ENCODE measurements around the gene LAMB3.

LAMB3 gene

DNA sequence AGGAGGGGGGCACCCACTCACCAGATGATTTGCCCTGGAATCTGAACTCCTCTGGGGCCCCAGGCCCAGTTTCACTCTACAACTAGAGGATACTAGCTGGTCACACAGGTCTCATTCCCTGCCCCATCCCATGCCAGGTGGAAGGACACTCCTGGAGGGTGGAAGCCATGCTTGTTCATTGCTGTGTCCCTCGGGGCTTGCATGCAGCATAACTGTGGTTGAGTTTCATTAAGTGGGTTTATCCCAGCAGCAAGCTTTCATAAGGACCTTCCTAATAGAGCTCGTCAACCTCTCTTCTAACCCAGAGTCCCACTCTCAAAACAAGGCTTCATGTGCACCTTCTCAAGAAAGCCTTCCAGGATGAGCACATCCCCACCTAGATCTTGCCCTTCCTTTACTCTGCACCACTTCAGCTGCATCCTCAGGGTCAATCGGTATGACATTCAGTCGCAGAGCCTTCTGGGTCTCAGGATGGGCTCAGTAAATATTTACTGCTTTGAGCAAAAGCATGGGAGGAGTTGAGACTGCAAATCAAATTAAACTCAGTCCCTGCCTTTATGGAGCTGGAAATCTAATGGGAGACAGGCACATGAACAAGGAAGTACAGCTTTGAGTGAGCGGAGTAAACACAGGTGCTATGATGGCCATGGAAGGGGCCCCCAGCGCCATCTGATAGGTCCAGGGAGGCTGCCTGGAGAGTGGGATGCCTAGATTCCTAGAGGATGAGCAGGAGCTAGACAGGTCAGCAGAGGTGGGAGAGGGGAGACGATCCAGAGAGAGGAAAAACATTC, 32.3 kb downstream of the LAMB3 start:
- no peak for TF ChIP-seq TAF1 (IDR thresholded peaks at IDR 0.05; ENCODE audit: low read depth, low read length)
- no peak for TF ChIP-seq POLR2AphosphoS5 (IDR thresholded peaks at IDR 0.05; ENCODE audit: low read depth, low read length)
- TF ChIP-seq SPI1 (IDR thresholded peaks at IDR 0.05; ENCODE audit: low read depth, low read length), result no peak
- TF ChIP-seq POU2F2 (IDR thresholded peaks at IDR 0.05; ENCODE audit: low read depth, low read length), result no peak
- TF ChIP-seq POLR2A (IDR thresholded peaks at IDR 0.05; ENCODE audit: low read depth, low read length), result no peak
- no peak for TF ChIP-seq PAX5 (IDR thresholded peaks at IDR 0.05; ENCODE audit: insufficient read depth, low read length, severe bottlenecking)
- no peak for DNase-seq (ENCODE audit: insufficient read length, low spot score)
- no peak for FAIRE-seq

DNA sequence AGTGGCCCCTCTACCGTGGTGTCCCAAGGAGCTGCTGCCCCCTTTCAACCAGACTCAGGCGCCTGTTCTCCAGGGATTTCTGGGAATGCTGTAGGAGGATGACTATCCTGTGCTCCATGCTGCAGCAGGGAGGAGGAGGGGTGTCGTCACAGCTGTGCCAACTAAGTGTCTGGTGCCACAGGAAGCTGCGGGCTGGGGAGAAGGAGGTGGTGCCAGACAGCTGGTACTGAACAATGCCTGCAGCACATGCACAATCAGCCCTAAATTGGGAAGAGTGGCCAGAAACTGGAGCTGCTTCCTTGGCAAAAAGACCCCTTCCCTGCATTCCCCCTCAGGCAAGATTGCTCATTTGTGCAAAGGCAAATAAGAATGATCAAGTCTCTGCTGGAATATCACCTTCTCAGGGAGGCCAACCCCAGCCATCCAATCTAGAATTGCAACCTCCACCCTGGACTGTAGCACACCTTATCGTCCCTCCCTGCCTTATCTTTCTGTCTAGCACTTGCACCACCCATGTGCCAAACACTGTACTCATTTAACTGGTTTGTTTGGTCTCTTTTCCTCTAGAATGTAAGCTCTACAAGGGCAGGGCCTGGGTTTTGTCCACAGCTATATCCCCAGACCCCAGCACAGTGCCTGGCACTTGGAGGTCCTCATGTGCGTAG, 33.3 kb downstream of the LAMB3 start:
- FAIRE-seq, result no peak
- DNase-seq (ENCODE audit: insufficient read length, low spot score), result no peak
- TF ChIP-seq PAX5 (IDR thresholded peaks at IDR 0.05; ENCODE audit: insufficient read depth, low read length, severe bottlenecking) (no peak), POLR2AphosphoS5 (IDR thresholded peaks at IDR 0.05; ENCODE audit: low read depth, low read length) (no peak), TAF1 (IDR thresholded peaks at IDR 0.05; ENCODE audit: low read depth, low read length) (no peak), POU2F2 (IDR thresholded peaks at IDR 0.05; ENCODE audit: low read depth, low read length) (no peak), POLR2A (IDR thresholded peaks at IDR 0.05; ENCODE audit: low read depth, low read length) (no peak), SPI1 (IDR thresholded peaks at IDR 0.05; ENCODE audit: low read depth, low read length) (no peak)

DNA sequence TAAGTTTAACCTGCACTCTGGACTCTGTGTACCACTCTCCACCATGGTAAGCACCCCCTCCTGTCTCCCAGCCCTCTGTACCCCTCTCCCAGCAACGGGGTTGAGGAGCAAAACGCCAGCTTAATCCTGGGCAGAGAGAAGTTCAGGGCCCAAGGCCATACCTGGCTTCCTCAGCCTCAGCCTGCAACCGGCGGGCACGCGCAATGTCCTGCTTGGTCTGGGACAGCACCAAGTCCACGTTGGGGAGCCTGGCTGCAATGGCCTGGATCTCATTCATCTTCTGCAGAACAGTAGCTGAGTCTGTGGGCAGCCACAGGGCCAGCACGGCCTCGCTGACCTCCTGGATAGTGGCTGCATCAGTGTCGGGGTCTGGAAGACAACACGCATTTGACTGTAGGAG, 33.9 kb downstream of the LAMB3 start:
- FAIRE-seq (no peak), DNase-seq (ENCODE audit: insufficient read length, low spot score) (no peak)
- no peak for TF ChIP-seq TAF1 (IDR thresholded peaks at IDR 0.05; ENCODE audit: low read depth, low read length)

DNA sequence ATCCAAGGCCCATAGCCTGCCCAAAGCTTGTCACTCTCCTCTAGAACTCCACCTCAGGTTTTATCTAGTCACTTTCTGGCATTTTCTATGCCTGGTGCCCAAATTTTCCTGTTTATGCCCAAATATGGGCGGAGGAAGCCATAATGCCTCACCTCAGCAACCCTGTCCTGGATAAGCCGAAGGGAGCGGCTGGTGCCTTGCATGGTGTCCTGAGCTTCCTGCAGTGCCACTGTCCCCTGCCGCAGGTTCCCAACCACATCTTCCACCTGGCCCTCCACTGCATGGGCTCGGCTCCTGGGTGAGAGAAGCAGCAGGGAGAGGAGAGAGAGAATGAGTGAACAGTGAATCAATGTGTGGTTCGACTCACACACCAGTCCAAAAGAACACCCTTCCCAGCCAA, 34.5 kb downstream of the LAMB3 start:
- no peak for FAIRE-seq
- TF ChIP-seq POLR2A (IDR thresholded peaks at IDR 0.05; ENCODE audit: low read depth, low read length) (no peak), TAF1 (IDR thresholded peaks at IDR 0.05; ENCODE audit: low read depth, low read length) (no peak), POU2F2 (IDR thresholded peaks at IDR 0.05; ENCODE audit: low read depth, low read length) (no peak)
- DNase-seq (ENCODE audit: insufficient read length, low spot score), result no peak

DNA sequence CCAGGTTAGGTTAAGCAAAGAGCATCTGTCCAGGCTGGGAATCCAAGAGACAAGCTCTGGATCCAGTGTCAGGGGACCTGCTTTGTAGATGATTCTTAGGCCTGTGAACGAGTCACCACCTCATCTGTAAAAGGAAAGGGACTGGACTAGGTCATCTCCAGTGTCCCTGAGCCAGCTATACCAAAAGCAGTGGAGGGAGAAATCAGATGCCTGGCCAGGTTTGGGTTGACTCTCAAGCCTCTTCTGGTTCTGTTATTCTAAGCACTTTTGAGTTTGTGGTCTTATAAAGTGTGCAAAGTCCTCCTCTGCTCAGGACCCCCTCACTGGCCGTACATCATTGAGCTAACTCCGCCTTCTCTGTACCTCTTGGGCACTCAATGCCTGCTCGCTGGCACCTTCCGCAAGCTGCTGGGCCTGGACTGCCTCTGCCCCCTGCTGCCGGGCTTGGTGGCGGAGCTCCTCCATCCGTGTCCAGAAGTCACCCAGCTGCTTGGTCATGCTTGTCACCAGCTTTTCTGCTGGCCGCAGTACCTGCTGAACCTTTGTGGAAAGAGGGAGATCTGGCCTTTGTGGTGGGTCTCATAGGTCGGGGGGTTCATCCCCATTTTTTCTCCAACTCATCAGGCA, 35.1 kb downstream of the LAMB3 start:
- no peak for FAIRE-seq
- no peak for DNase-seq (ENCODE audit: insufficient read length, low spot score)
- TF ChIP-seq TAF1 (IDR thresholded peaks at IDR 0.05; ENCODE audit: low read depth, low read length) (no peak), POLR2A (IDR thresholded peaks at IDR 0.05; ENCODE audit: low read depth, low read length) (no peak), SPI1 (IDR thresholded peaks at IDR 0.05; ENCODE audit: low read depth, low read length) (no peak), POU2F2 (IDR thresholded peaks at IDR 0.05; ENCODE audit: low read depth, low read length) (no peak), PAX5 (IDR thresholded peaks at IDR 0.05; ENCODE audit: insufficient read depth, low read length, severe bottlenecking) (no peak), POLR2AphosphoS5 (IDR thresholded peaks at IDR 0.05; ENCODE audit: low read depth, low read length) (no peak)

DNA sequence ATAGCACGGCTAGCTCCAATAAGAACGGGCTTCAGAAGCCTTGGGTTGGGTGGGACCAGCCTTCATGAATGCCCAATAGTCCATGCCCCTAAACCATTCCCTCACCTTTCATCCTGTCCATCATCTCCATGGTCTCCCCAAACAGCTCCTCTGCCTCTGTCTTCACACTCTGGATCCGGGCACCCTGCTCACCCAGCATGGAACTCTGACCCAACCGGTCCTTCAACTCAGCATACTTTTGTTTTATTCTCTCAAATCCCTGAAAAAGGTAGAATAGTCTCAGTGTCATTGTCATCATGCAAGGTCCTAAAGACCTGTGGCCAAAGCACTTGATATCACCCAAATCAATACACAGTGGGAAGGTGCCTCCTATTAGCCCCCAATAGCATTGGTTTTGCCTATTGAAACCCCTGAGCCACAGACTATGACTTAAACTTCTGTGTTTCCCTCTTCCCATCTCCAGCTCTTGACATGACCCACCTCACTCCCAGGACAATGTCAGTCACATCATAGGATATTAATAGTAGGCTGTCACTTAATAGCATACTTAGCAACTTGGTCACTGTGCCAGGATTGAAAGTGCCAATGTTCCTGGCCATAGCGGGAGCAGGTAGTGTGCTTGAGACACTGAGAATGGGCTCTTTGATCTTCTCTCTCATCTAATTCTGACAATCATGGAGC, 35.7 kb downstream of the LAMB3 start:
- no peak for DNase-seq (ENCODE audit: insufficient read length, low spot score)
- no peak for FAIRE-seq
- no peak for TF ChIP-seq TAF1 (IDR thresholded peaks at IDR 0.05; ENCODE audit: low read depth, low read length)
- no peak for TF ChIP-seq POLR2AphosphoS5 (IDR thresholded peaks at IDR 0.05; ENCODE audit: low read depth, low read length)
- no peak for TF ChIP-seq SPI1 (IDR thresholded peaks at IDR 0.05; ENCODE audit: low read depth, low read length)
- TF ChIP-seq PAX5 (IDR thresholded peaks at IDR 0.05; ENCODE audit: insufficient read depth, low read length, severe bottlenecking), result no peak

DNA sequence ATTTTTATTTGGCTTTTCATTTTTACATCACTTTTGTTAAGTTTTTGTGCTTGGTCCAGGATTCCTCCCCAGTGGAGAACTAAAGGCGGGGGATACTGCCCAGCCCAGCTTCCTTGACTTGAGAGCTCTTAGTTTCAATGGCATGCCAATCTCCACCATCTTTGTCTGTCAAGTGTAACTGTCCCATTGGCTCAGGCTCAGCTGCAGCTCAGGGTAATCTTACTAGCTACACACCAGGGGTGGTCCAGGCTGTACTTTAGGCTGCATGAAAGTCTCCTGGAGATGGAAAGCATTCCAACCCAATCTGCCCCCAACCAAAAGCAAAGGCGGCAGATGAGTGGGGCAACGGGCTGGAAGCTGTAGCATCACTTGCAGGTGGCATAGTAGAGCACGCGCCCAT, 37.3 kb downstream of the LAMB3 start:
- TF ChIP-seq POU2F2 (IDR thresholded peaks at IDR 0.05; ENCODE audit: low read depth, low read length) (no peak), POLR2AphosphoS5 (IDR thresholded peaks at IDR 0.05; ENCODE audit: low read depth, low read length) (no peak), POLR2A (IDR thresholded peaks at IDR 0.05; ENCODE audit: low read depth, low read length) (no peak), TAF1 (IDR thresholded peaks at IDR 0.05; ENCODE audit: low read depth, low read length) (no peak), SPI1 (IDR thresholded peaks at IDR 0.05; ENCODE audit: low read depth, low read length) (no peak), PAX5 (IDR thresholded peaks at IDR 0.05; ENCODE audit: insufficient read depth, low read length, severe bottlenecking) (no peak)
- no peak for FAIRE-seq

DNA sequence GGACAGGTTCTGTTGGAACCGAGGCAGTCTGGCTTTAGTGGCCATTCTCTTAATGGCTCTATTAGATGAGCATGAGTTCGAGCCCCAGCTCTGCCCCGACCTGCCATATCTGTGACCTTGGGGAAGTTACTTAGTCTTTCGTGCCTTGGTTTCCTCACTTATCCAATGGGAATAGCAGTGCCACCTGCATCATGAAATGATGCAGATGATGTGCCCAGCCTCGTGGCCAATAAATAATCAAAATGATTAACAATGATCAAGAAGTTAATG, 38.1 kb downstream of the LAMB3 start:
- DNase-seq (ENCODE audit: insufficient read length, low spot score) (no peak), FAIRE-seq (no peak)
- TF ChIP-seq PAX5 (IDR thresholded peaks at IDR 0.05; ENCODE audit: insufficient read depth, low read length, severe bottlenecking), result no peak
- TF ChIP-seq POLR2AphosphoS5 (IDR thresholded peaks at IDR 0.05; ENCODE audit: low read depth, low read length), result no peak
- TF ChIP-seq POLR2A (IDR thresholded peaks at IDR 0.05; ENCODE audit: low read depth, low read length), result no peak
- TF ChIP-seq SPI1 (IDR thresholded peaks at IDR 0.05; ENCODE audit: low read depth, low read length), result no peak
- TF ChIP-seq POU2F2 (IDR thresholded peaks at IDR 0.05; ENCODE audit: low read depth, low read length), result no peak
- no peak for TF ChIP-seq TAF1 (IDR thresholded peaks at IDR 0.05; ENCODE audit: low read depth, low read length)

More for the DNA sequence above, 37.3 kb downstream of the LAMB3 start:
- no peak for DNase-seq (ENCODE audit: insufficient read length, low spot score)

DNA sequence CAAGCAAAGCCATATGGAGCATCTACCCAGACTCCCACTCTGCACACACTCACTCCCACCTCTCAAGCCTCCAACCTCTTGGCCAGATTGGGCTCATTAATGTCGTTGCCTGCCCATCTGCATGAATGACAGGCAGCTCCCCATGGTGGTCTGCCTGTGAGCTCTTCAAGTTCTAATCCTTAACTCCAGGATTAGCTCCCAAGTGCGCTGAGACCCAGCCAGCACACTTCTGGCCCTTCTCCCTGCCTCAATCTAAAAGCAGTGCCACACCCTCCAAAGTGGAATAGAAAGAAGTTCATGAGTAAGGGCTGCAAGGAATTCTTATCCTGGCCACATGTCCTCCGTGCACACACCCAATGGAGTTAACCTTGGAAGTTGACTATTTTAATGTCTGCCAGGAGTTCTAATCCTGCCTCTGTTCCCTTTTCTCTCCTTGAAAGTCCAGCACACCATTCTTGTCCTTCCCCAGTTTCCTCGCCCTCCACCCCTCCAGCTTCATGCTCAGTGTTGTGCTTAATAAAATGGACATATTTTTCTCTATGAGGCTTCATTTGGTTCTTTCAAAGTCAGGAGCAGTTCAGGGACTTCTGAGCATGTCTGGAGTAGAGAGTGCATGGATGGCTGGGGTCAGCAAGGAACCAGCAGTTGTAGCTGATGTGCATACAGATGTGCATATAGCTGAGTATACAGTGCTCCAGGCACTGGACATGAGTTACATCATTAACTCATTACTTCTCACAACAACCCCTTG, 38.6 kb downstream of the LAMB3 start:
- DNase-seq (ENCODE audit: insufficient read length, low spot score) (no peak), FAIRE-seq (no peak)
- TF ChIP-seq POLR2AphosphoS5 (IDR thresholded peaks at IDR 0.05; ENCODE audit: low read depth, low read length) (no peak), PAX5 (IDR thresholded peaks at IDR 0.05; ENCODE audit: insufficient read depth, low read length, severe bottlenecking) (no peak), SPI1 (IDR thresholded peaks at IDR 0.05; ENCODE audit: low read depth, low read length) (no peak), POLR2A (IDR thresholded peaks at IDR 0.05; ENCODE audit: low read depth, low read length) (no peak), TAF1 (IDR thresholded peaks at IDR 0.05; ENCODE audit: low read depth, low read length) (no peak), POU2F2 (IDR thresholded peaks at IDR 0.05; ENCODE audit: low read depth, low read length) (no peak)
